ENCODE data around the gene STARD13.

- TF ChIP-seq, protein P1, sequence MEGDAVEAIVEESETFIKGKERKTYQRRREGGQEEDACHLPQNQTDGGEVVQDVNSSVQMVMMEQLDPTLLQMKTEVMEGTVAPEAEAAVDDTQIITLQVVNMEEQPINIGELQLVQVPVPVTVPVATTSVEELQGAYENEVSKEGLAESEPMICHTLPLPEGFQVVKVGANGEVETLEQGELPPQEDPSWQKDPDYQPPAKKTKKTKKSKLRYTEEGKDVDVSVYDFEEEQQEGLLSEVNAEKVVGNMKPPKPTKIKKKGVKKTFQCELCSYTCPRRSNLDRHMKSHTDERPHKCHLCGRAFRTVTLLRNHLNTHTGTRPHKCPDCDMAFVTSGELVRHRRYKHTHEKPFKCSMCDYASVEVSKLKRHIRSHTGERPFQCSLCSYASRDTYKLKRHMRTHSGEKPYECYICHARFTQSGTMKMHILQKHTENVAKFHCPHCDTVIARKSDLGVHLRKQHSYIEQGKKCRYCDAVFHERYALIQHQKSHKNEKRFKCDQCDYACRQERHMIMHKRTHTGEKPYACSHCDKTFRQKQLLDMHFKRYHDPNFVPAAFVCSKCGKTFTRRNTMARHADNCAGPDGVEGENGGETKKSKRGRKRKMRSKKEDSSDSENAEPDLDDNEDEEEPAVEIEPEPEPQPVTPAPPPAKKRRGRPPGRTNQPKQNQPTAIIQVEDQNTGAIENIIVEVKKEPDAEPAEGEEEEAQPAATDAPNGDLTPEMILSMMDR (IDR thresholded peaks at IDR 0.05) = no peak
- TF ChIP-seq EP300 (IDR thresholded peaks at IDR 0.05) (no peak), POLR2AphosphoS5 (IDR thresholded peaks at IDR 0.05) (no peak)
Measured at GRCh38 chr13:33189470-33189869, 96.1 kb downstream of the STARD13 start.

Measured in stomach (tissue), 4 donors.